ENCODE results near the gene CLDN5.
"Not testable (repeated sequence)": the region's sequence is repeated elsewhere in the genome, so short reads cannot be mapped to it uniquely, and the experiment has no call there.

Gene CLDN5

GRCh38 chr22:19524170-19525115 lies at the start of gene CLDN5:
TSS of gene CLDN5 (minus strand) at chr22:19524410. CDS start at chr22:19524255, 155 bp downstream.
- peak; percentile 19 for DNase-seq

- no peak for DNase-seq
Measured at GRCh38 chr22:19571995-19572394, 47.8 kb upstream of the CLDN5 start.

- no peak for DNase-seq
Measured at GRCh38 chr22:19571207-19571795, 47.1 kb upstream of the CLDN5 start.

GRCh38 chr22:19569976-19570375 lies 45.8 kb upstream of the CLDN5 start:
- no peak for DNase-seq

GRCh38 chr22:19569276-19569640 lies 45.0 kb upstream of the CLDN5 start:
- DNase-seq: no peak

GRCh38 chr22:19568337-19569275 lies 44.4 kb upstream of the CLDN5 start:
- peak; percentile 44 for DNase-seq

- no peak for DNase-seq
Measured at GRCh38 chr22:19567157-19568009, 43.2 kb upstream of the CLDN5 start.

GRCh38 chr22:19566279-19567156 lies 42.3 kb upstream of the CLDN5 start:
- DNase-seq: no peak

GRCh38 chr22:19565382-19566278 lies 41.4 kb upstream of the CLDN5 start:
- DNase-seq: no peak

- no peak for DNase-seq
Measured at GRCh38 chr22:19559956-19560355, 35.7 kb upstream of the CLDN5 start.

- DNase-seq: no peak
Measured at GRCh38 chr22:19559324-19559811, 35.2 kb upstream of the CLDN5 start.

GRCh38 chr22:19556963-19557545 lies 32.8 kb upstream of the CLDN5 start:
- DNase-seq: no peak

- DNase-seq: no peak
Measured at GRCh38 chr22:19555651-19556050, 31.4 kb upstream of the CLDN5 start.

GRCh38 chr22:19554834-19555404 lies 30.7 kb upstream of the CLDN5 start:
- DNase-seq: no peak

- DNase-seq: no peak
Measured at GRCh38 chr22:19553201-19553600, 29.0 kb upstream of the CLDN5 start.

- no peak for DNase-seq
Measured at GRCh38 chr22:19550382-19550781, 26.2 kb upstream of the CLDN5 start.

GRCh38 chr22:19549428-19549827 lies 25.2 kb upstream of the CLDN5 start:
- no peak for DNase-seq

GRCh38 chr22:19548964-19549363 lies 24.8 kb upstream of the CLDN5 start:
- no peak for DNase-seq

GRCh38 chr22:19548427-19548826 lies 24.2 kb upstream of the CLDN5 start:
- not testable (repeated sequence) for DNase-seq

All from NCI-H1092 treated with DMSO at 0.1 percent for 48 hours (cell line).